Measurements from ENCODE around the gene PTPRD. TPM values are rescaled to one million over a fixed set of nuclear protein-coding genes. Genes with fewer than 3 reads are reported as not detected.
"Not testable (repeated sequence)": the region's sequence is repeated elsewhere in the genome, so short reads cannot be mapped to it uniquely, and the experiment has no call there.

Gene PTPRD
- total RNA-seq, 1 donor from 2014 or later: 0.05 TPM

- no peak overlapping the region for H3K27ac Mint-ChIP-seq
- H3K4me3 Mint-ChIP-seq: no peak overlapping the region
- intact Hi-C loops (cut with micrococcal nuclease): no loop called here
- no peaks in the 10 kb centered on the region for H3K27me3 Mint-ChIP-seq (ENCODE audit: insufficient read depth)
- no peaks in the 10 kb centered on the region for H3K9me3 Mint-ChIP-seq
- DNase-seq (ENCODE audit: low spot score): no peak
- no peaks in the 10 kb centered on the region for H3K4me1 Mint-ChIP-seq (ENCODE audit: low read depth)
- H3K36me3 Mint-ChIP-seq (ENCODE audit: low read depth): no peaks in the 10 kb centered on the region
Observed at GRCh38 chr9:8705861-8706260, 1906.9 kb downstream of the PTPRD start.

GRCh38 chr9:8703904-8704303 is 1908.9 kb downstream of the PTPRD start:
- no peak overlapping the region for H3K27ac Mint-ChIP-seq
- no peaks in the 10 kb centered on the region for H3K9me3 Mint-ChIP-seq
- H3K36me3 Mint-ChIP-seq (ENCODE audit: low read depth): no peaks in the 10 kb centered on the region
- no peak overlapping the region for H3K4me3 Mint-ChIP-seq
- DNase-seq (ENCODE audit: low spot score): no peak
- intact Hi-C loops (cut with micrococcal nuclease): no loop called here
- no peaks in the 10 kb centered on the region for H3K4me1 Mint-ChIP-seq (ENCODE audit: low read depth)
- H3K27me3 Mint-ChIP-seq (ENCODE audit: insufficient read depth): no peaks in the 10 kb centered on the region

DNA sequence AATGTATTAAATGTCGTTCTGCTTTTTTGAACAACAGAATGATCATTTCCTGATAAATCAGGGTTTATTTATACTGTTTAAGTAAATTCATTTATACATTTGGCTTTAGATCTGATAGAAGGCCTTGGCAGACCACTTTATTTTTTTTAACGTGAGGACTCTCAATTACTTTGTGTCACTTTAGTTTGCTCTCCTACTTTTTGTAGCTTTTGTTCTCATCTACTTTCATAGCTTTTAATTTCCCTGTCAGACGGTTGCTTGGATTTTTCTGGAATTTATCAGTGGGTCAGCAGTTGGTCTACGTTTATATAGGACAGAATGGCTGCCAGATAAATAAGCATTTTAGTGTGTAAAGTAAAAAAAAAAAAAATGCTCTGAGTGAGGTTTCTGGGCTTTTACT is 1910.9 kb downstream of the PTPRD start:
- no peaks in the 10 kb centered on the region for H3K36me3 Mint-ChIP-seq (ENCODE audit: low read depth)
- no peaks in the 10 kb centered on the region for H3K9me3 Mint-ChIP-seq
- H3K4me3 Mint-ChIP-seq: no peak overlapping the region
- no peak overlapping the region for H3K27ac Mint-ChIP-seq
- H3K4me1 Mint-ChIP-seq (ENCODE audit: low read depth): no peaks in the 10 kb centered on the region
- DNase-seq (ENCODE audit: low spot score): no peak
- H3K27me3 Mint-ChIP-seq (ENCODE audit: insufficient read depth): no peaks in the 10 kb centered on the region
- intact Hi-C loops (cut with micrococcal nuclease): no loop called here

DNA sequence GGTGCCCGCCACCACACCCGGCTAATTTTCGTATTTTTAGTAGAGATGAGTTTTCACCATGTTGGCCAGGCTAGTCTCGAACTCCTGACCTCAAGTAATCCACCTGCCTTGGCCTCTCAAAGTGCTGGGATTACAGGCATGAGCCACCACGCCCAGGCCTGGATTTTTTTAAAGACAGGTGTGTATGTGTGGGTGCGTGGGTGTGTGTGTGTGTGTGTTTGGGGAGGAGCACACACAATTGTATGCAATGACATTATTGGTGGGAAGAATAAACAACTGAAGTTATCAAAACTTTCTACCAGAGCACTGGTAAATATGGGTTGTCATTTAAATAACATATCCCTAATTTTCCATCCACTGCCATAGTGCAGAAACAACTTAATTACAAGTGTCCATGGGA is 1915.2 kb downstream of the PTPRD start:
- intact Hi-C loops (cut with micrococcal nuclease); H3K9me3 Mint-ChIP-seq; H3K4me3 Mint-ChIP-seq: not testable (repeated sequence)

DNA sequence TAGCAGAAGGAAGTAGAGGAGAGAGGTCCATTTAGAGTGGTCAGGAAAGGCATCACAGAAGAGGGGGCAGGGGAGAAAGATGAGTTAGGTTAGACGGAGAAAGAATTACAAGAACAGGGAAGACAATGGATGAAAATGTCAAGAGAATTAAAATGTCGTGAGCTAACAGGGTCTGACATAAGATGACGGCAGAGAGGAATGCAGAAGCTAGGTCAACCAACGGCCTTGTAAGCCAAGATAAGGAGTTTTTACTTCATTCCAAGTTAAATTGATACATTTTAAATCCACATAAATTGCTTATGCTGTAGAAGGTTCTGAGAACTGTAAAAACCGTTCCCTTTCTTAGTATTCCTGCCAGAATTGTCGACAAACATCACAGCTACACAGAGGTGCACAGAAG is 1916.3 kb downstream of the PTPRD start:
- H3K27ac Mint-ChIP-seq: no peak overlapping the region
- H3K4me1 Mint-ChIP-seq (ENCODE audit: low read depth): no peaks in the 10 kb centered on the region
- no peak for DNase-seq (ENCODE audit: low spot score)
- H3K27me3 Mint-ChIP-seq (ENCODE audit: insufficient read depth): no peaks in the 10 kb centered on the region
- no peaks in the 10 kb centered on the region for H3K9me3 Mint-ChIP-seq
- no peak overlapping the region for H3K4me3 Mint-ChIP-seq
- intact Hi-C loops (cut with micrococcal nuclease): no loop called here
- no peaks in the 10 kb centered on the region for H3K36me3 Mint-ChIP-seq (ENCODE audit: low read depth)

More for the DNA sequence above, 1915.2 kb downstream of the PTPRD start:
- not testable (repeated sequence) for DNase-seq (ENCODE audit: low spot score); H3K27ac Mint-ChIP-seq; H3K36me3 Mint-ChIP-seq (ENCODE audit: low read depth); H3K4me1 Mint-ChIP-seq (ENCODE audit: low read depth); H3K27me3 Mint-ChIP-seq (ENCODE audit: insufficient read depth)

DNA sequence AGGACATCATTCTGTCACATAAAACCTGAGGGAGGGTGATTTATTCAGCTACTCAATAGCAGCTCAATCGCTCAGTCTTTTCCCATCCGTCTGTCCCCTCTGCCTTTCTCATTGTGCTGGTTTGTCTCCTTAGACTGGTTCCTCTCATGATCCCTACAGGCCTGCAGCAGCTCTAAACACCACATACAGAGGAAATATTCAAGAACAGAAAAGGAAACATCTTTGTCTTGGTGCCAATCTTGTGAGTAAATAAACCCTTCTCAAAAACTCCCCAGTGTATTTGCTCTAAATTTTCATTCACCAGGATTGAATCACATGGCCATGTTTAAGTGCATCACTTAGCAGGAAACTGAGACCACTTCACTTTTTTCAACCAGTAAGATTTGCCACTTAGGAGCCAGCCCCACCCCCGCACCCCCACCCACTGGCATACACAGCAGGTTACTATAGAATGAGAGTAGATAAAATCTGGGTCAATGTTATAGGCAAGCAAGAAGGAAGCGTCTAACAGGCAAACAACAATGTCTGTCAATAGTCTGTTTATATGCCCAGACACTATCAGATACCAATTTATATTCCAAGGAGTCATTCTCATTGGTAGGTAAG is 1917.7 kb downstream of the PTPRD start:
- H3K36me3 Mint-ChIP-seq (ENCODE audit: low read depth): no peaks in the 10 kb centered on the region
- no peaks in the 10 kb centered on the region for H3K9me3 Mint-ChIP-seq
- intact Hi-C loops (cut with micrococcal nuclease): no loop called here
- H3K4me1 Mint-ChIP-seq (ENCODE audit: low read depth): no peaks in the 10 kb centered on the region
- DNase-seq (ENCODE audit: low spot score): no peak
- H3K27me3 Mint-ChIP-seq (ENCODE audit: insufficient read depth): no peaks in the 10 kb centered on the region
- H3K27ac Mint-ChIP-seq: no peak overlapping the region
- no peak overlapping the region for H3K4me3 Mint-ChIP-seq

DNA sequence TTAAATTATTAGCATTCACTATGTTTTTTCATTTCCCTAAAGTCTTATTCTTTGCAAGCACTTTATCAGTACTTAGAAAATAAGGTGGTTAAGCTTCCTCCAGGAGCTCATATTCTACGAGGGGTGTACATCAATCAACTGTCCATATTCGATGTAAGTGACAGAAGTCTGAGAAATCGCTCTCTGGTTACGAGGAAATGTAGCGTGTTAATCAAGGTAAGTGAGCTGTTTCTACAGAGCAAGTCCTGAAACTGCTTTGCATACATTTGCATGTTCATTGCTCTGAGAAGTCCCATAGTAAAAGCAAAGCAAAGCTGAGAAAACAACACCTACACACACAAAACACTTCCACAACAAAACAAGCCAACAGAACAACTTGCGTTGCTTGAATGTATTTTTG is 1919.3 kb downstream of the PTPRD start:
- Mint-ChIP-seq H3K9me3 (no peaks in the 10 kb centered on the region), H3K27ac (no peak overlapping the region), H3K27me3 (ENCODE audit: insufficient read depth) (no peaks in the 10 kb centered on the region), H3K36me3 (ENCODE audit: low read depth) (no peaks in the 10 kb centered on the region), H3K4me1 (ENCODE audit: low read depth) (no peaks in the 10 kb centered on the region), H3K4me3 (no peak overlapping the region)
- intact Hi-C loops (cut with micrococcal nuclease): no loop called here
- no peak for DNase-seq (ENCODE audit: low spot score)

- Mint-ChIP-seq H3K27me3 (ENCODE audit: insufficient read depth) (no peaks in the 10 kb centered on the region), H3K36me3 (ENCODE audit: low read depth) (no peaks in the 10 kb centered on the region), H3K4me3 (no peak overlapping the region), H3K27ac (no peak overlapping the region), H3K9me3 (no peaks in the 10 kb centered on the region), H3K4me1 (ENCODE audit: low read depth) (no peaks in the 10 kb centered on the region)
- no peak for DNase-seq (ENCODE audit: low spot score)
- intact Hi-C loops (cut with micrococcal nuclease): no loop called here
Observed at GRCh38 chr9:8686516-8686915, 1926.3 kb downstream of the PTPRD start.

- Mint-ChIP-seq H3K36me3 (ENCODE audit: low read depth) (no peaks in the 10 kb centered on the region), H3K4me3 (no peak overlapping the region), H3K4me1 (ENCODE audit: low read depth) (no peaks in the 10 kb centered on the region), H3K27me3 (ENCODE audit: insufficient read depth) (peaks cover 2% of the 10 kb centered on the region), H3K9me3 (no peaks in the 10 kb centered on the region), H3K27ac (no peak overlapping the region)
- no peak for DNase-seq (ENCODE audit: low spot score)
- intact Hi-C loops (cut with micrococcal nuclease): no loop called here
Observed at GRCh38 chr9:8685825-8686224, 1927.0 kb downstream of the PTPRD start.

DNA sequence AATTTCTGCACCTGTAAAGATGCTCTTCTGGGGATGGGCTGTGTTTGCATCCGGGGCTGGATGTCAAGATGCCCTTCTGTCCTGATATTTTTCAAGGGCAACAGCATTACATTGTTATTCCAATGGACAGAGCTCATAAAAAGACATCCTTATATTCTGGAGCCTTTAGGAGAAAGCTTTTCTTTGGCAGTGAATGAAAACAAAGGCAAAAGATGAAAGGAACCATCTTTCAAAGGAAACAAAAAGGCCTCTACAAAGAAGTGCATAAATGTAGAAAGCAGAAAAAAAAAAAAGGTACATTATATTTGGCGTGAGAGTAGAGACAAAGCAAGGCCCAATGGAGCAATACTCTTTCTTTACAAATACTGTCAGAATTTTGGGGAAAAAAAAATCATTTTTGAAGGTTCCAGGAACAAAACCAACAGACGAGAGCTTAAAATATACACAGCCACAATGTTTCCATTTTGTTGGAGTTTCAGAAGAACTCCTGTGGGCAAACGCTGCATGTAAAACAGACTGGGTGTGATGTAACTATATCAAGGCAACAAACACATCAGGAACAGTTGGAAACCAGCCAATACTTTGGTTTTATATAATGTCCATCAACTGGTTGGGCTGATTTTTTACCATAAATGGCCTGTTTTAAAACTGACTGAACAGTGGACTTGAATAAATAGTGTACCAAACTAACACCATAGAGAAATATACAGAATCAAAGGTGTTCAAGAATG is 1927.7 kb downstream of the PTPRD start:
- Mint-ChIP-seq H3K27me3 (ENCODE audit: insufficient read depth) (peaks cover 2% of the 10 kb centered on the region), H3K36me3 (ENCODE audit: low read depth) (no peaks in the 10 kb centered on the region), H3K4me3 (no peak overlapping the region), H3K27ac (no peak overlapping the region), H3K4me1 (ENCODE audit: low read depth) (no peaks in the 10 kb centered on the region), H3K9me3 (no peaks in the 10 kb centered on the region)
- intact Hi-C loops (cut with micrococcal nuclease): no loop called here
- DNase-seq (ENCODE audit: low spot score): no peak

GRCh38 chr9:8683496-8683895 is 1929.3 kb downstream of the PTPRD start:
- Mint-ChIP-seq H3K9me3 (no peaks in the 10 kb centered on the region), H3K4me1 (ENCODE audit: low read depth) (no peaks in the 10 kb centered on the region), H3K4me3 (no peak overlapping the region), H3K27me3 (ENCODE audit: insufficient read depth) (peaks cover 2% of the 10 kb centered on the region), H3K27ac (no peak overlapping the region), H3K36me3 (ENCODE audit: low read depth) (no peaks in the 10 kb centered on the region)
- intact Hi-C loops (cut with micrococcal nuclease): no loop called here
- no peak for DNase-seq (ENCODE audit: low spot score)

DNA sequence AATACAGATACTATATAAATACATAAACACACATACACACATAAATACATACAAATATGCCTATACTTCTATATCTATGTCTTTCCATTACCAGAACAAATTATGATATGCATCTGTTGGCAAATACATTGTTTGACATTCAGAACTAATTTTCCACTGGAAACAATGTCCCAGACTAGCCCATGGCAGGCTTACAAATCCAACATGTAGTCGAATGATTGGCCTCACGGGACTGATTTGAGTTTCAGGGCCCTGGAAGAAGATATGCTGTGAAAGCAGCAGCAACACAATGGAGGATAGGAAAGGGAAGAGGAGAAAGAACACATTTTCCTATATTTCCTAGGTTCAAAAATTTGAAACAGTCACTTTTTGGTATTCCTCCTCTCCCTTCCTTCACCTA is 1932.1 kb downstream of the PTPRD start:
- Mint-ChIP-seq H3K4me1 (ENCODE audit: low read depth) (no peaks in the 10 kb centered on the region), H3K4me3 (no peak overlapping the region), H3K27ac (no peak overlapping the region)

DNA sequence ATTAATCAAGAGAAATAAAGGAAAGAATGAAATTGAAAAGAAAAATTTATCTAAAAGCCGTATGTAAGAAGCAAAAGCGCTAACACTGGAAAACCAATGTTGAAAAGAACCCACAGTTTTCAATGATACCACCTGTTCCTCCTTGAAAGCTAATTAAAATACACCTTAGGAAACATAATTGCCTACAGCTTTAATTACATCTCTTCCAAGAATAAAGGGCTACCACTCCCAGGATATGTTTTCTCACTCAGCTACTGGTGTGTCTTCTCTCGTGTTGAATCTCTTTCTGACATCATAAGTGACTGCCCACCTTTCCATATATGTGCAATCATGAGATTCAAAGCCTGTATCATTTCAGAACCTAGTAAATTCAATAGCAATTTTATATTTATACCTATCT is 1932.6 kb downstream of the PTPRD start:
- Mint-ChIP-seq H3K9me3 (no peaks in the 10 kb centered on the region), H3K4me1 (ENCODE audit: low read depth) (no peaks in the 10 kb centered on the region), H3K36me3 (ENCODE audit: low read depth) (no peaks in the 10 kb centered on the region), H3K4me3 (no peak overlapping the region), H3K27ac (no peak overlapping the region), H3K27me3 (ENCODE audit: insufficient read depth) (peaks cover 2% of the 10 kb centered on the region)
- intact Hi-C loops (cut with micrococcal nuclease): no loop called here
- DNase-seq (ENCODE audit: low spot score): no peak

More for the DNA sequence above, 1932.1 kb downstream of the PTPRD start:
- DNase-seq (ENCODE audit: low spot score): no peak
- Mint-ChIP-seq H3K27me3 (ENCODE audit: insufficient read depth) (peaks cover 2% of the 10 kb centered on the region), H3K36me3 (ENCODE audit: low read depth) (no peaks in the 10 kb centered on the region), H3K9me3 (no peaks in the 10 kb centered on the region)
- intact Hi-C loops (cut with micrococcal nuclease): no loop called here
